HepG2 (cell line): ENCODE data around the gene APOC1. TPM values are rescaled to one million over a fixed set of nuclear protein-coding genes. Genes with fewer than 3 reads are reported as not detected.

Experiments used
- ATF1 ChIP-seq: IDR thresholded peaks from 2 replicates; pipeline ENCODE4 v1.6.1; 2016; ENCODE audit warnings: mild to moderate bottlenecking, control low read depth
- BORCS8-MEF2B ChIP-seq: sonication (generic); formaldehyde crosslinking; IDR thresholded peaks from 2 replicates; pipeline ENCODE4 v1.8.0; 2022; ENCODE audit warnings: mild to moderate bottlenecking, missing genetic modification reagents
- ELK4 ChIP-seq: sonication (generic); formaldehyde crosslinking; IDR thresholded peaks from 2 replicates; pipeline ENCODE4 v1.9.0; 2021; ENCODE audit warnings: missing genetic modification reagents, borderline replicate concordance
- FOXO1 ChIP-seq: sonication (generic); formaldehyde crosslinking; IDR thresholded peaks from 2 replicates; pipeline ENCODE4 v1.4.0; 2020; ENCODE audit warnings: missing genetic modification reagents
- KAT2B ChIP-seq: fragments of 150-350 bp; IDR thresholded peaks from 2 replicates; pipeline ENCODE4 v1.6.1; 2014; ENCODE audit warnings: low read depth, low read length, borderline replicate concordance
- MED8 ChIP-seq: sonication (generic); formaldehyde crosslinking; IDR thresholded peaks from 2 replicates; pipeline ENCODE4 v1.8.1; 2023; ENCODE audit warnings: mild to moderate bottlenecking, missing genetic modification reagents; ENCODE audit not compliant: insufficient replicate concordance
- MIER3 ChIP-seq: IDR thresholded peaks from 2 replicates; pipeline ENCODE4 v1.6.1; 2016; ENCODE audit warnings: missing compliant biosample characterization, borderline replicate concordance
- MYNN ChIP-seq: sonication (generic); formaldehyde crosslinking; IDR thresholded peaks from 2 replicates; pipeline ENCODE4 v1.4.0; 2020; ENCODE audit warnings: mild to moderate bottlenecking, low read depth, missing genetic modification reagents
- NR3C1 ChIP-seq: sonication (generic); formaldehyde crosslinking; IDR thresholded peaks from 2 replicates; pipeline ENCODE4 v1.4.0; 2020; ENCODE audit warnings: missing genetic modification reagents
- PHF21A ChIP-seq: sonication (generic); formaldehyde crosslinking; IDR thresholded peaks from 2 replicates; pipeline ENCODE4 v1.5.0; 2020; ENCODE audit warnings: mild to moderate bottlenecking, missing genetic modification reagents
- SOX13 ChIP-seq, 3 experiments: fragments of 450-650 bp in 1 of 3; sonication (generic) in 1 of 3; formaldehyde crosslinking in 1 of 3; IDR thresholded peaks in 2 of 3; conservative IDR thresholded peaks in 1 of 3; 2 replicates each; pipeline versions ENCODE4 v1.5.0 to v1.6.1; 2016 to 2020; ENCODE audit warnings: antibody characterized with exemption in 1 of 3, mild to moderate bottlenecking in 1 of 3, missing compliant biosample characterization in 1 of 3, missing genetic modification reagents in 1 of 3, moderate library complexity in 1 of 3
- SOX5 ChIP-seq: IDR thresholded peaks from 2 replicates; pipeline ENCODE4 v1.6.1; 2016; ENCODE audit warnings: borderline replicate concordance
- TCF12 ChIP-seq, 2 experiments: fragments of 450-650 bp in 1 of 2; sonication (generic) in 1 of 2; formaldehyde crosslinking in 1 of 2; IDR thresholded peaks; 2 replicates each; pipeline versions ENCODE4 v1.6.1 to v1.8.0; 2017 to 2022; ENCODE audit warnings: antibody characterized with exemption in 1 of 2, mild to moderate bottlenecking in 1 of 2, missing genetic modification reagents in 1 of 2, moderate library complexity in 1 of 2
- ZC3H4 ChIP-seq: sonication (generic); formaldehyde crosslinking; IDR thresholded peaks from 2 replicates; pipeline ENCODE4 v1.4.0; 2020; ENCODE audit warnings: missing genetic modification reagents, borderline replicate concordance
- ZNF12 ChIP-seq: sonication (generic); formaldehyde crosslinking; IDR thresholded peaks from 2 replicates; pipeline ENCODE4 v1.5.0; 2020; ENCODE audit warnings: missing genetic modification reagents
- ZNF317 ChIP-seq: sonication (generic); formaldehyde crosslinking; IDR thresholded peaks from 2 replicates; pipeline ENCODE4 v1.5.0; 2020; ENCODE audit warnings: mild to moderate bottlenecking, missing genetic modification reagents
- ZNF546 ChIP-seq: sonication (generic); formaldehyde crosslinking; conservative IDR thresholded peaks from 2 replicates; pipeline ENCODE4 v1.8.1; 2023; ENCODE audit warnings: mild to moderate bottlenecking, missing genetic modification reagents
- ZNF574 ChIP-seq: sonication (generic); formaldehyde crosslinking; IDR thresholded peaks from 2 replicates; pipeline ENCODE4 v1.4.0; 2020; ENCODE audit warnings: missing genetic modification reagents
- ZNF629 ChIP-seq: sonication (generic); formaldehyde crosslinking; conservative IDR thresholded peaks from 2 replicates; pipeline ENCODE4 v1.5.0; 2020; ENCODE audit warnings: missing genetic modification reagents
- ZNF670 ChIP-seq: sonication (generic); formaldehyde crosslinking; IDR thresholded peaks from 2 replicates; pipeline ENCODE4 v1.8.0; 2022; ENCODE audit warnings: mild to moderate bottlenecking, missing genetic modification reagents, borderline replicate concordance
- ZSCAN25 ChIP-seq: sonication (generic); formaldehyde crosslinking; IDR thresholded peaks from 2 replicates; pipeline ENCODE4 v1.8.0; 2022; ENCODE audit warnings: mild to moderate bottlenecking, missing genetic modification reagents
- polyA plus RNA-seq, 8 experiments: library from polyadenylated mRNA; depleted of rRNA in 3 of 8; stranded (reverse) in 7 of 8; unstranded in 1 of 8; fragments of >200 nt; fragmentation: Illumina TruSeq in 4 of 8; extraction: Trizol in 4 of 8; gene quantifications; 2 replicates each; pipeline versions ENCODE4 v1.2.1 to v1.2.3, GENCODE V29; 2011 to 2016; ENCODE audit warnings: low read depth in 4 of 8, missing spikeins in 1 of 8, mixed read lengths in 1 of 8; ENCODE audit not compliant: insufficient read depth in 1 of 8
- total RNA-seq, 5 experiments: library from RNA; depleted of rRNA; stranded (reverse); fragments of >200 nt; fragmentation: Illumina TruSeq; extraction: Trizol; gene quantifications; 2 replicates each; pipeline ENCODE4 v1.2.3, GENCODE V29; 2016; ENCODE audit warnings: low read depth in 1 of 5
- TF ChIP-seq, protein P1 (sequence below): sonication (generic); formaldehyde crosslinking; IDR thresholded peaks from 2 replicates; pipeline ENCODE4 v1.5.1; 2020; ENCODE audit warnings: mild to moderate bottlenecking, missing genetic modification reagents

Gene APOC1
- total and polyA plus RNA-seq, 2 of the 13 experiments (the other 11 are each of a cell fraction or from before 2014, with no cell fraction given), result 600 to 1,235 TPM

GRCh38 chr19:44924243-44924725 lies 9.9 kb downstream of the APOC1 start (continued):
- TF ChIP-seq, protein P1, sequence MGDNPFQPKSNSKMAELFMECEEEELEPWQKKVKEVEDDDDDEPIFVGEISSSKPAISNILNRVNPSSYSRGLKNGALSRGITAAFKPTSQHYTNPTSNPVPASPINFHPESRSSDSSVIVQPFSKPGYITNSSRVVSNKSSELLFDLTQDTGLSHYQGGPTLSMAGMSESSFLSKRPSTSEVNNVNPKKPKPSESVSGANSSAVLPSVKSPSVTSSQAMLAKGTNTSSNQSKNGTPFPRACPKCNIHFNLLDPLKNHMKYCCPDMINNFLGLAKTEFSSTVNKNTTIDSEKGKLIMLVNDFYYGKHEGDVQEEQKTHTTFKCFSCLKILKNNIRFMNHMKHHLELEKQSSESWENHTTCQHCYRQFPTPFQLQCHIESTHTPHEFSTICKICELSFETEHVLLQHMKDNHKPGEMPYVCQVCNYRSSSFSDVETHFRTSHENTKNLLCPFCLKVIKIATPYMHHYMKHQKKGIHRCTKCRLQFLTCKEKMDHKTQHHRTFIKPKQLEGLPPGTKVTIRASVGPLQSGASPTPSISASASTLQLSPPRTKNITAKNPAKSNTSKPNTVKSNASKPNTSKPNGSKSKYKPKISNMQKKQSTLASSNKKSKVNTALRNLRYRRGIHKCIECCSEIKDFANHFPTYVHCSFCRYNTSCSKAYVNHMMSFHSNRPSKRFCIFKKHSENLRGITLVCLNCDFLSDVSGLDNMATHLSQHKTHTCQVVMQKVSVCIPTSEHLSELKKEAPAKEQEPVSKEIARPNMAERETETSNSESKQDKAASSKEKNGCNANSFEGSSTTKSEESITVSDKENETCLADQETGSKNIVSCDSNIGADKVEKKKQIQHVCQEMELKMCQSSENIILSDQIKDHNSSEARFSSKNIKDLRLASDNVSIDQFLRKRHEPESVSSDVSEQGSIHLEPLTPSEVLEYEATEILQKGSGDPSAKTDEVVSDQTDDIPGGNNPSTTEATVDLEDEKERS, result peak; percentile 86; the same call in 1 of the 2 replicates
- TF ChIP-seq MED8 (CRISPR knock-in tag) (peak; percentile 99), ZNF629 (CRISPR knock-in tag) (peak; percentile 84), MIER3 (peak; percentile 95; the same call in 1 of the 2 replicates), PHF21A (peak; percentile 95), SOX13 (IDR thresholded peaks at IDR 0.05) (peak; percentile 78; the same call in 1 of the 2 replicates), SOX13 (CRISPR knock-in tag; conservative IDR thresholded peaks at IDR 0.05 in 1 of 2, IDR thresholded peaks at IDR 0.05 in 1 of 2) (peak in 1 of 2 experiments; percentile 95; a peak in 3 of 4 replicates), ZC3H4 (CRISPR knock-in tag) (peak; percentile 66; the same call in 1 of the 2 replicates), ELK4 (CRISPR knock-in tag) (no peak), FOXO1 (peak; percentile 100), BORCS8-MEF2B (CRISPR knock-in tag) (peak; percentile 81), MYNN (no peak), ZNF12 (CRISPR knock-in tag) (peak; percentile 59; the same call in 1 of the 2 replicates), KAT2B (no peak), TCF12 (IDR thresholded peaks at IDR 0.05) (no peak), TCF12 (CRISPR knock-in tag; IDR thresholded peaks at IDR 0.05) (peak; percentile 96), ZSCAN25 (CRISPR knock-in tag) (peak; percentile 84; the same call in 1 of the 2 replicates), NR3C1 (CRISPR knock-in tag) (no peak), ZNF574 (CRISPR knock-in tag) (peak; percentile 85), ATF1 (peak; percentile 74), ZNF317 (CRISPR knock-in tag) (peak; percentile 71; the same call in 1 of the 2 replicates), ZNF670 (CRISPR knock-in tag) (peak; percentile 47; the same call in 1 of the 2 replicates), ZNF546 (CRISPR knock-in tag) (peak; percentile 80; the same call in 1 of the 2 replicates), SOX5 (peak; percentile 95)
